DMS 273 treated with DMSO at 0.1 percent for 48 hours (cell line): ENCODE data around the gene C1S.
"Not testable (repeated sequence)": the region's sequence is repeated elsewhere in the genome, so short reads cannot be mapped to it uniquely, and the experiment has no call there.

Experiments
- DNase-seq: peaks from one replicate; lab custom pipeline; 2025; lab: John Stamatoyannopoulos, UW

The C1S gene

DNA sequence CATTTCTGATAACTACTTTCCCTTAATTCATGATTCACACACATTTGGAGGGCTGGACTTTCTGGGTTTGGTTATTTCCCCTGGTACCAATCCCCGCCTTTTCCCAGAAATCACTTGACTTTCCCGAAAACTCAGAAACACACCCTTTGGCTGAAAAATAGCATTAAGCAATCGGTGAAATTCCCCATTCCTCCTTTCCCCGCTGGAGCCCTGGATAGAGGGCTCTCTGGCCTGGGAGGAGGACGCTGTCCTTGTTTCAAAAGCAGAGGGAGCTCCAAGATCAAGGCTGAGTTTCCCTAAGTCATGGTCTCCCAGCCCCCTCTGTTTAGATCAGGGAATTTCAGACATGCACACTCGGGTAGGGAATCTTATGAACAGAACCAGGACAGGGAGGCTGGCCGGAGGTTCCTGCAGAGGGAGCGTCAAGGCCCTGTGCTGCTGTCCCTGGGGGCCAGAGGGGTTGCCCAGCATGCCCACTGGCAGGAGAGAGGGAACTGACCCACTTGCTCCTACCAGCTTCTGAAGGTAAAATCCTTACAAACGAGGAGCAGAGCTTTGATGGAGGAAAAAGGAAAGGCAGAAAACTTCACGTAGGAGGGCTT lies at the start of gene C1S:
TSS of gene C1S (plus strand) at position 366 of the 602 bp plus-strand sequence. CDS start 1,195 bp downstream, outside the sequence.
- no peak for DNase-seq

DNA sequence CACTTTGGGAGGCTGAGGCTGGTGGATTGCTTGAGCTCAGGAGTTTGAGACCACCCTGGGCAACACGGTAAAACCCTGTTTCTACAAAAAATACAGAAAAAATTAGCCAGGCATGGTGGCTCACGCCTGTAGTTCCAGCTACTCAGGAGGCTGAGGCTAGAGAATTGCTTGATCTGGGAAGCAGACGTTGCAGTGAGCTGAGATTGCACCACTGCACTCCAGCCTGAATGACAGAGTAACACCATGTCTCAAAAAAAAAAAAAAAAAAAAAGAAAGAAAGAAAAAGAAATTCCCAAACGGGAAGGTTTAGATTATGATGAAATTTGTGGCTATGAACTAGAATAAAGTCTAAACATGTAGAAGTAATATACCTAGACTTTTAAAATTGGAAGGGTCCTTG lies 49.1 kb upstream of the C1S start:
- DNase-seq = not testable (repeated sequence)

DNA sequence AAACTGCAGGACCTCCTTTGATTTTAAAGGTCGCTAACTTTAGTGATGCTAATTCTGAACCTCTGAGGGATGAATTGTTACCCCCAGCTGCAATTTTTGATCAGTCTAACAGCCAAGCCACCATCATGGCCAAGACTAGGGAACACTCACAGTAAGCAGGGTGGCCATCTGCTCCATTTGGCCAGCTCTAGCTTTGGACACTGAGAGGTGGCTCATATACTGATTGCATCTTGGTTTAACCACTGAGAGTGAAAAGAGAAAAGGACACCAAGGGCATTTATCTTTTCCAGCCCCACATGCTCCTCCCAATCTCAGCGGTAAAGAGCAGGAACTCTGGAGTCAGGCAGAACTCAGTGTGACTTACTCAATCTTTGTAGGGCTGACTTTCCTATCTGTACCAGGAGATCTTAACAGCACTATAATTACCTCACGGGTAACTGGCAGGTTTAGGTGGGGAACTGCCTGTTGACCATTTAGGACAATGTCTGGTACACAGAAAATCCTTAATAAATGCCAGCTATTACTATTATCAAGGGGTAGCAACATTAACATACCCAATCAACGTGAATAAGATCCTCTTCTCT lies 48.4 kb upstream of the C1S start:
- DNase-seq = no peak

DNA sequence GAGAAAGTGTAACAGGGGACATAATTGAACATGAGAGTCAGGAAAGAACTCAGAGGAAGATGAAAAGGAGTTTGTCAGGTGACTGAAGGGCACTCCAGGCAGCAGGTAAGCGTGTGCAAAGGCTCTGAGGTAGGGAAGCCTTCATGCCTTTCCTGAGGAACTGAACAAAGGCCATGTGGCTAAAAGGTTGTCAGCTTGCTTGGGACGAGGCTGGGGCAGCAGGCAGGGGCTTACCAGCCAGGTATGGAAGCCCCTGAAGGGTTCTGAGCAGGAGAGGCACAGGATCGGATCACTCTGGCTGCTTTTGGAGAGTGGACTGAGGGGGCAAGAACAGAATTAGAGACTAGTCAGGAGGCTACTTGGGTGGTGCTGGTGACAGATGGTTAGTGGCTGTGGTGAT lies 47.4 kb upstream of the C1S start:
- no peak for DNase-seq

DNA sequence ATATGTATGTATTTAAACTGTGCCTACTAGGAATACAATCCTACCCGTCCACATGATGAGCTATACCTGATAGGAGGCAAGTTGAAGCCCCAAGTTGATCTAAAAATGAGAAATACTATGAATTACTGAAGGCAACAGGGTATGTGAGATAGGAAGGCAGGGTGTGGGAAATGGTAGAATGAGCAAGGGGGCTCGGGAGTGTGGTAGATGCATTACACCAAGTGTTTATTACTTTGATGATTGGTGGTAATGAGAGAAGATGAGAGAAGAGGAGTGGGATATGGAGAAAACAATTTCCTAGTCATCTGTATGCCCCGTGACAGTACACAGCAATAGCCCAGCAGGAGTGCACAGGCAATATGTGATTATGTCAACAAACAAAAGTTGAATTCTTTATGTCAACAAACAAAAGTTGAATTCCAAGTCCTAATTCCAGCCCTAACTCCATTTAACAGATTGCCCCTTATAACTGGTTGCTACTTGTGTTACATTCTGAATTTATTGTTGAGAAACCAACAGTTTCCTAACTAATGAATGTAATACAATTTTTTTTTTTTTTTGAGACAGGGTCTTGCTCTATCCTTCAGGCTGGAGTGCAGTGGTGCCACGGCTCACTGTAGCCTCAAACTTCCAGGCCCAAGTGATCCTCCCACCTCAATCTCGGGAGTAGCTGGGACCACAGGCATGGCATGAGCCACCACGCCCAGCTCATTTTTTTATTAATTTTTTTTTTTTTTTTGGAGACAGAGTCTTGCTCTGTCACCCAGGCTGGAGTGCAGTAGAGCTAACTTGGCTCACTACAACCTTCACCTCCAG lies 44.8 kb upstream of the C1S start:
- no peak for DNase-seq

DNA sequence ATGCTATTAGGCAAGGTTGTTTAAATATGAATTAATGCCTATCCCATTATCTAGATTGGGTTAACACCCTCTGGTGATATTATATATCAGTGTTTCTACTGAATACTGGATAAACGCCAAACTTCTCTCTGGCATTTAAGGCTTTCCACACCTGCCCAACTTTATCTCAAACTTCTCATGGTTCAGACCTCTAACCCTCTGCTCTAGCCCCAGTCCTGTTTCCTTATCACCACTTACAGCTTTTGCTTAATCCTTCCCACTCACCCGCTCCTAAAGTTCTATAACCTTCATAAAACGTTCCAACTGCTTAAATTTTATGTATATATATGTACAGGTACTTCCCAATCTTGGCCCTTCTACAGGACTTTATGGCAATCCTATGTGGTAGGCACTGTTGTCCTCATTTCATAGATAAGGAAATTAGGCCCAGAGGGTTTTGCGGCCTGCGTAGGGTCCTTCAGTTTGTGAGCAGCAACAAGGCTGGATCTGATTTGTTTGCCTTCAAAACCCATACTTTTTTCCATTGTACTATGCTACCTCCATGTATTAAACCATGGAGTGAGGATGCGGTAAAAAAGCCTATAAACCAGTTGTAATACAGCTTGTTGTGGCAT lies 43.5 kb upstream of the C1S start:
- no peak for DNase-seq

DNA sequence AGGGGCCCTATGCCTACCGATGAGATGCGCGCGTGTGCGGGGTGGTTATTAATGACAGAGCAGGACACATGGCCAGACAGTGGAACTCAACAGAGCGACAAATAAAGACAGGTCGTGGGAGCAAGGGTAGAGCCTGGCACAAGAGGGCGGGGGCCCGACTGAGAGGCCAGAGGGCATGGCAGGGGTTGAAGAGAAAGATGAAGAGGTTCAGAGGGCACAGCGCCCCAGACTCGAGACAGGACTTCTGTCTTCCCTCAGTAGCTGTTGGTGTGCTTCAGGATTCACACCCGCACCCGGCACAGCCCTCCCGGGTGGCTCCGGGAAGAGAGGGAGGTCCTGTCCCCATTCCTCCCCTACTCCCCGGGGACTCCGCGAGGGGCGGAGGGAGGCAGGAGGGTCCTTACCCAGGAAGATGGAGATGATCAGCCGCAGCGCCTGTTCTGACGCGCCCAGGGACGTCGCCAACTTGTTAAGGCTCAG lies 42.6 kb upstream of the C1S start:
- DNase-seq = no peak

DNA sequence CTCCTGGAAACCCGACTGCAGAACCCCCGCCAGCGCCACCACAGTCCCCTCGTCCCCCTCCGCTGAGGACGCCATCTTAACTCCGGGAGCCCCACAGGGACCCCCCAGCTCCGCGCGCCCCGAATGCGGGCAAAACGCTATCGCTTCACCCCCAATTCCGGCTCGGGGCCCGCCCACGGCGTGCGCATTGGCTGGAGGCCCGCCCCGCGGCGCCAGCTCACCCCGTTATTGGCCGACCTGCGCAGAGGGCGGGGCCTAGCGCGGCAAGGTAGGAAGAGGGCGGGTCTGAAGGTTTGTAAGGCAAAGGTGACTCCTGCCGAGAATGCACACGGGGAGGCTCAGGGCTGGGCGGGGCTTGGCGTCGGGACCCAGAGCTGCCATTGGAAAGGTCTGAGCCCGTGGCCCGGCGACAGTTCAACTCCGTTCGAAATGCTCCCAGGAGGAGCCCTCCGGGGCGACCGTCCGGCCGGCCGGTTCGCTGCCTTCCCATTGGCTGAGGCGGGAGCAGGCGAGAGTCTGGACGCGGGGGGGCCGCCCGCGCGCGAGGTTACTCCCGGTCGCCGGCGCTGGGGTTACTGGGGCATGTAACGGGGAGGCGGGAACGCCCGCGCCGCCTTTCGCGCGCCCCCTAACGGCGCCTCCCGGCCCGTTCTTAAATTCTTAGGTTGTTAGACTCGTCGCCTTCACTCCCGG lies 42.0 kb upstream of the C1S start, which contains the start of gene LPCAT3:
TSS of gene LPCAT3 (minus strand) at position 127 of the 693 bp plus-strand sequence. CDS start at position 75, 52 bp downstream.
- peak; percentile 83 for DNase-seq

DNA sequence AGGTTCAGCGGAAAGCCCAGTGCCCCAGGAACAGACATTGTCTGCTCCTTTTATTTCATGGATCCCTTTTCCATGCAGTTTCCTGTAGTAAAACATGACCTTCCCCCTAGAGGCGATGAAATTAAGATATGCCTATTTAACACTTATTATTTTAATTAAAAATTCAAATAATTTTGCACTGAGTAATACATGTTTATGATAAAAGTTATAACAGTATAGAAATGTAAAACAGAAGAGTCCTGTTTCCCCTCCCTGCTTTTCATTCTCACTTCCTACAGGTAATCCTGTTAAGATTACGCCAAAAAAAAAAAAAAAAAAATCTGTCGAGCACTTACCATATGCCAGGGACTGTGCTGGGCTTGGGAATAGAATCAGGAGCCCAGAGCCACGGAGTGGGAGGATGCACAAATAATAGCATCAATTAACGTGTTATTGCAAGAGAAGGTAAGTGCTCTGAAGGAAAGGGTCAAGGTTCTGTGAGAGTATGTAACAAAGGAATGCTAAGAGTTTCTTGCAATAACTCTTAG lies 41.4 kb upstream of the C1S start:
- DNase-seq = no peak

DNA sequence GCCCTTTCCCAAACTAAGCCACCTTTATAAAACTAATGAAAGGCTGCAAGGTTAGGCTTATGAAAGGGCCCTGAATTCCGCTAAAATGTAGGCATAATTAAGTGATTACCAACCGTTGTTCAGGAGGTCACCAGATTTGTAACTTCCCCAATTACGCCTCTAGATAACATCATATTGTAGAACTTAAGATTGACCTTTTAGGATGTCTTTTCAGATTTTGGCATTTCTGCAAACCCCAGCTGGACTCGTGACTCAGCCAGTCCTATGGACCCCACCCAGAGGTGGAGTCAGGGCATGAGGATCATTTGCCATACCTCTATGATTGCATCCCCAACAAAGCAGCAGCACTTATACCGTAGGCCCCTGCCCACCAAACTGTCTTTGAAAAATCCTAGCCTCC lies 38.6 kb upstream of the C1S start:
- no peak for DNase-seq

DNA sequence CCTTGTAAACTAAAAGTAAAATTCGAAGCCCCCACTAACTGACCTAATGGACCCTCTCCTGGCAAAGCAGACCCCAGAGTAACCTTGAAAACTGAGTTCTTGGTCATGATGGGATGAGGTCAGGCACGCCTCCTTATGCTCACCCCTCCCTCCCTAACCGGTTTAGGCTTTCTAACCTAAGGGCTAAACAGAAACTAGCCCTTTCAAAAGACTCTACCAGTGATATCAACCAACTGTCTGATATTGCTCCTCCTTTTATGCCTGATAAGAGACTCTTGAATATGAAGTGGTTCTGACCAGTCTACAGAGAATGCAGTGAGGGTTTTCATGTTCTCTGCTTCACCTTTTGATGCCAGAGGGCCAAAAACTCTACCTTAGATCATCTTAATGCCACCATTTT lies 37.4 kb upstream of the C1S start:
- no peak for DNase-seq

DNA sequence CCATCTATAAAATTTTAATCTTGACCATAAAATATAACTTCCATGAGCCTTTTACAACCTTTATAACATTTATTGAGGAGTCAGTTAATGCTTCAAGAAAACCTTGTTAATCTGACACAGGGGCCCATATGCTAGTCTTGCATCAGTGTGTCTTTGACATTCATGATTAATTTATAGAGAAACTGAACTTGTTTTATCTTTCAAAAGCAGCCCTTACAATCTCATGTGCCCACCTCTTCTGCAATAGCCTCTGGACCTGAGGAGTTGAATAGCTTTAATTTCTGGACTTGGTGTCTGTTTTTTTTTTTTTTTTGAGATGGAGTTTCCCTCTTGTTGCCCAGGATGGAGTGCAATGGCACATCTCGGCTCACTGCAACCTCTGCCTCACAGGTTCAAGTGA lies 33.7 kb upstream of the C1S start:
- DNase-seq = no peak

DNA sequence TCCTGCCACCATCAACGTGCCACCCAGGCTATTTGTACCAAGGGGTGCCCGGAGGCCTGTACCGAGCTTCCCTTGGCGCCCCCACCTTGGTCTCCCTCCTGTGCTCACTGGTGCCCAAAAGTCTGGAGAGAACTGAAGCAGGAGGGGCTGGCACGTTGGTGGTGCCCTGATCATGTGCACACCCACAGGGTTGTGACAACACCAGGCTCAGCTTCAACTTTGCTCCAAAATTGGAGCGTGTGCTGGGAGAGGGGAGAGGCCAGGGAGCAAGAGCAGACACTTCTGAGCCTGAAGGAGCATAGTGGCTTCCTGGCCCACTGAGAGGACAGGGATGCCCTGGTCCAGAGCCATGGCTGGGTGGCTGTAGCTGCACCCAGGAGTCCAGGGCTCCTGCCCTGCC lies 29.2 kb upstream of the C1S start:
- DNase-seq = no peak

DNA sequence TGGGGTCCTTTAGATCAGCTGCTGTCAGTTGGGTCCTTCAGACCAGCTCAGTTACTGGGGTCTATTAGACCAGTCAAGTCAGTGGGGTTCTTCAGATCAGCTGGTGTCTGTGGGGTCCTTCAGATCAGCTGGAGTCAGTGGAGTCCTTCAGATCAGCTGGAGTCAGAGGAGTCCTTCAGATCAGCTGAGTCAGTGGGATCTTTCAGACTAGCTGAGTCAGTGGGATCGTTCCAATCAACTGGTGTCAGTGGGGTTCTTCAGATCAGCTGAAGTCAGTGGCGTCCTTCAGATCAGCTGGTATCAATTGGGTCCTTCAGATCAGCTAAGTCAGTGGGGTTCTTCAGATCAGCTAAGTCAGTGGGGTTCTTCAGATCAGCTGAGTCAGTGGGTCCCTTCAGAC lies 27.5 kb upstream of the C1S start:
- no peak for DNase-seq

DNA sequence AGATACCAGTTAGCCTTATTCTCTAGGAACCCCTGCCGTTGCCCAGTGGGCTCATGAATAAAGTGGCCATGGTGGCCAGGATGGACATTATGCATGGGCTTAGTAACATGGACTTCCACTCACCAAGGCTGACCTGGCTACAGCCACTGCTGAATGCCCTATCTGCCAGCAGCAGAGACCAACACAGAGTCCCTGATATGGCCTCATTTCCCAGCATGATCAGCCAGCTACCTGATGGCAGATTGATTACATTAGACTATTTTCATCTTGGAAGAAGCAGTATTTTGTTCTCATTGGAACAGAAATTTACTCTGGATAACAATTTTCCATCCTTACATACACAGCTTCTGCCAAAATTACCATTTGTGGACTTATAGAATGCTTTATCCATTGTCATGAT lies 26.1 kb upstream of the C1S start:
- DNase-seq = no peak

DNA sequence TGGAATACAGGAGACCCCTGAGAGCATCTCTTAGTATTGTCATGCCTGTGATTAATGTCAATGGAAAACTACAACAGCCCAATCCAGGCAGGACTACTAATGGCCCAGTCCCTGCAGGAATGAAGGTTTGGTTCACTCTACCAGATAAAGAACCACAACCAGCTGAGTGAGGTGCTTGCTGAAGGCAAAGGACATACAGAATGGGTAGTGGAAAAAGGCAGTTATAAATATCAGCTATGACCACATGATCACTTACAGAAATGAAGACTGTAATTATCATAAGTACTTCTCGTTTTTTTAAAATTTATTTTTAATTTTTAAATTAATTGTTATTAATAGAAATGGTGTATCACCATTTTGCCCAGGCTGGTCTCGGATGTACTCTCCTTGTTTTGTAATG lies 25.1 kb upstream of the C1S start:
- DNase-seq = no peak

DNA sequence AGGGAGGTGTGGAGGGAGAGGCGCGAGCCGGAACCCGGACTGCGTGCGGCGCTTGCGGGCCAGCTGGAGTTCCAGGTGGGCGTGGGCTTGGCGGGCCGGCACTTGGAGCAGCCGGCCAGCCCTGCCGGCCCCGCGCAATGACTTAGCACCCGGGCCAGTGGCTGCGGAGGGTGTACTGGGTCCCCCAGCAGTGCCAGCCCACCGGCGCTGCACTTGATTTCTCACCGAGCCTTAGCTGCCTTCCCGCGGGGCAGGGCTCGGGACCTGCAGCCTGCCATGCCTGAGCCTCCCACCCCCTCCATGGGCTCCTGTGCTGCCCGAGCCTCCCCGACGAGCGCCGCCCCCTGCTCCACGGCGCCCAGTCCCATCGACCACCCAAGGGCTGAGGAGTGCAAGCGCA lies 23.1 kb upstream of the C1S start:
- not testable (repeated sequence) for DNase-seq

DNA sequence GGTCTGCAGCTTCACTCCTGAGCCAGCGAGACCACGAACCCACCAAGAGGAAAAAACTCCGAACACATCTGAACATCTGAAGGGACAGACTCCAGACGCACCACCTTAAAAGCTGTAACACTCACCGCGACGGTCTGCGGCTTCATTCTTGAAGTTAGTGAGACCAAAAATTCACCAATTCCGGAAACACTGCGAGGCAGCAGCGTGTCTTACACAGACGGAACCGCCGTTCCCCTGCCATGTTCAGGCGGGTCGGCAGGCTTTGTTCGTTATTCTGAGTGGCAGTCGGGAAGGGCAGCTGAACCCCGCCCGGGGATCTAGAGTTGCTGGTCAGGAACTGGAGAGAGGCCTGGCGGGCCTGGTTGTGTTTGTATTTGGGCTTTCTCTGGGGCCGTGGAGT lies 21.9 kb upstream of the C1S start:
- DNase-seq = no peak

DNA sequence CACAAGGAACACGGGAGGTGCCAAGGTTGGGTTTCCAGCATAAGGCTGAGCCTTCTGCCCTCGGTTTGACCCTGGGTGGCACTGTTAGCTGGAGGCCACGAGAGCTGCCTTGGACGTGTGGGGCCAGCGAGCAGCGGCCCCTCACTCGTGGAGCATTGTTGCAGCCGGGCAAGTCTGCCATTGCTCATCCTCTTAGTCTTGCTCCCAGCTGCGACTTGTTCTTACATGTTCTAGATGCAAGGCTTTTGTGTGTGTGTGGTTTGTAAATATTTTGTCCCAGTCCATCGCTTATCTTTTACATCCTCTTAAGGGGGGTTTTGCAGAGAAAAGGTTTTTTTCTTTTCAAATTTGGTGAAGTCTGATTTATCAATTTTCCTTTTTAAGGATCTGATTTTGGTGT lies 21.1 kb upstream of the C1S start:
- no peak for DNase-seq

DNA sequence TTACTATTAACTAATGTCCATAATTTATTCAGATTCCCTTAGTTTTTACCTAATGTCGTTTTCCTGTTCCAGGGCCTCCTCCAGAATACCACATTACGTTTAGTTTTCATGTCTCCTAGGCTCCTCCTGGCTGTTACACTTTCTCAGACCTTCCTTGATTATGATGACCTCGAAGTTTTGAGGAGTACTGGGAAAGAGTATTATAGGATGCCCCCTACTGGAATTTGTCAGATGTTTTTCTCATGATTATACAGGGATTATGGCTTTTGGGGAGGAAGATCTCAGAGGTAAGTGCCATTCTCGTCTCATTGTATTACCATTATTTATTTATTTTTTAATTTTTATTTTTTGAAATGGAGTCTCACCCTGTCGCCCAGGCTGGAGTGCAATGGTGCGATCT lies 17.7 kb upstream of the C1S start:
- DNase-seq = no peak

DNA sequence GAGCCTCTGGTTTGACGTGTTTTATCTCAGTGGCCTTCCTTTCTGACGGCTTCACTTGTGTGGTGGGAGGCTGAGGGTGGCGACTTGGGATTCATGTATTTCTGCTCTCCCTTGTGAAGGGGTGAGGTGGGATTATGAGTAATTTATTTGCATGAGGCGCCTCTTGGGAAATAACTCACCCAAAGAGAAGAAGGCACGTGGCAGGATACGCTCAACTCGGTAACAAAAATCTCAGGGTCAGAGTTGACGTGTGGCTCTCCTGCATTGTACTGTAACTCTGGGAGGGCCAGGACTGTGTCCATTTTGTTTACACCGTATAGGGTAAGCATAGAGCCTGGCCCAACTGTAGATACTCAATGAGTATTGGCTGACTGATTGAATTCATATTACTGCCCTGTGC lies 14.6 kb upstream of the C1S start:
- DNase-seq = no peak
